PC-3 (cell line): ENCODE results near the gene TMEM37.

Source experiments
- CTCF ChIP-seq: fragments of 300-600 bp; sonication (generic); conservative IDR thresholded peaks from 2 replicates; pipeline ENCODE4 v1.5.1; 2017; ENCODE audit warnings: antibody characterized with exemption, low read depth, mild to moderate bottlenecking, low read length
- EZH2 ChIP-seq: fragments of 300-600 bp; sonication (generic); IDR thresholded peaks from one replicate; pipeline ENCODE4 v1.6.1; 2017; ENCODE audit warnings: antibody characterized with exemption, mild to moderate bottlenecking, low read length; ENCODE audit not compliant: unreplicated experiment
- EZH2phosphoT487 ChIP-seq: fragments of 300-600 bp; sonication (generic); IDR thresholded peaks from 2 replicates; pipeline ENCODE4 v1.6.1; 2018; ENCODE audit warnings: mild to moderate bottlenecking, antibody characterized with exemption, low read length, borderline replicate concordance

GRCh38 chr2:119477113-119477505 is 45.5 kb downstream of the TMEM37 start:
- TF ChIP-seq CTCF (no peak), EZH2 (no peak), EZH2phosphoT487 (no peak)
